Measurements from ENCODE around the gene PRRG2. TPM values are rescaled to one million over a fixed set of nuclear protein-coding genes. Genes with fewer than 3 reads are reported as not detected.

The PRRG2 gene
- total and polyA plus RNA-seq, 9 of the 15 experiments (the other 6 are each of a cell fraction or from before 2014, with no cell fraction given) = 0.06 to 1.1 (median 0.33) TPM

- TF ChIP-seq ETS1 (conservative IDR thresholded peaks at IDR 0.05; ENCODE audit: control insufficient read depth, low read depth, low read length) (peak; percentile 96), KDM4B (IDR thresholded peaks at IDR 0.05; ENCODE audit: borderline replicate concordance in 2 of 2, low read depth in 1 of 2) (peak in 1 of 2 experiments; percentile 100; a peak in 2 of 4 replicates), JUNB (CRISPR knock-in tag; conservative IDR thresholded peaks at IDR 0.05) (no peak), RBBP5 (IDR thresholded peaks at IDR 0.05; ENCODE audit: borderline replicate concordance, insufficient read depth, low read length, poor library complexity, severe bottlenecking) (peak; percentile 81), FOXA3 (CRISPR knock-in tag; conservative IDR thresholded peaks at IDR 0.05 in 1 of 2, IDR thresholded peaks at IDR 0.05 in 1 of 2) (no peak), TEAD2 (tag; IDR thresholded peaks at IDR 0.05) (no peak), MTA2 (IDR thresholded peaks at IDR 0.05; ENCODE audit: low read depth) (no peak), SMARCB1 (IDR thresholded peaks at IDR 0.05; ENCODE audit: insufficient read length, low read depth) (no peak), HDGF (IDR thresholded peaks at IDR 0.05) (no peak), ZEB2 (IDR thresholded peaks at IDR 0.05) (peak; percentile 99), ZBTB5 (IDR thresholded peaks at IDR 0.05) (no peak), MYNN (IDR thresholded peaks at IDR 0.05) (no peak), MYNN (CRISPR knock-in tag; IDR thresholded peaks at IDR 0.05) (no peak), ZKSCAN1 (IDR thresholded peaks at IDR 0.05; ENCODE audit: low read depth, low read length) (peak; percentile 58), EHMT2 (IDR thresholded peaks at IDR 0.05) (no peak), ZNF668 (CRISPR knock-in tag; IDR thresholded peaks at IDR 0.05) (0 out of 2 replicates have a peak, but pooled peaks have one; percentile 51)
- TF ChIP-seq, protein P1, sequence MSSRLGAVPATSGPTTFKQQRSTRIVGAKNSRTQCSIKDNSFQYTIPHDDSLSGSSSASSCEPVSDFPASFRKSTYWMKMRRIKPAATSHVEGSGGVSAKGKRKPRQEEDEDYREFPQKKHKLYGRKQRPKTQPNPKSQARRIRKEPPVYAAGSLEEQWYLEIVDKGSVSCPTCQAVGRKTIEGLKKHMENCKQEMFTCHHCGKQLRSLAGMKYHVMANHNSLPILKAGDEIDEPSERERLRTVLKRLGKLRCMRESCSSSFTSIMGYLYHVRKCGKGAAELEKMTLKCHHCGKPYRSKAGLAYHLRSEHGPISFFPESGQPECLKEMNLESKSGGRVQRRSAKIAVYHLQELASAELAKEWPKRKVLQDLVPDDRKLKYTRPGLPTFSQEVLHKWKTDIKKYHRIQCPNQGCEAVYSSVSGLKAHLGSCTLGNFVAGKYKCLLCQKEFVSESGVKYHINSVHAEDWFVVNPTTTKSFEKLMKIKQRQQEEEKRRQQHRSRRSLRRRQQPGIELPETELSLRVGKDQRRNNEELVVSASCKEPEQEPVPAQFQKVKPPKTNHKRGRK (tag; IDR thresholded peaks at IDR 0.05) = peak; percentile 55; the same call in 1 of the 2 replicates
- TF ChIP-seq, protein P2, sequence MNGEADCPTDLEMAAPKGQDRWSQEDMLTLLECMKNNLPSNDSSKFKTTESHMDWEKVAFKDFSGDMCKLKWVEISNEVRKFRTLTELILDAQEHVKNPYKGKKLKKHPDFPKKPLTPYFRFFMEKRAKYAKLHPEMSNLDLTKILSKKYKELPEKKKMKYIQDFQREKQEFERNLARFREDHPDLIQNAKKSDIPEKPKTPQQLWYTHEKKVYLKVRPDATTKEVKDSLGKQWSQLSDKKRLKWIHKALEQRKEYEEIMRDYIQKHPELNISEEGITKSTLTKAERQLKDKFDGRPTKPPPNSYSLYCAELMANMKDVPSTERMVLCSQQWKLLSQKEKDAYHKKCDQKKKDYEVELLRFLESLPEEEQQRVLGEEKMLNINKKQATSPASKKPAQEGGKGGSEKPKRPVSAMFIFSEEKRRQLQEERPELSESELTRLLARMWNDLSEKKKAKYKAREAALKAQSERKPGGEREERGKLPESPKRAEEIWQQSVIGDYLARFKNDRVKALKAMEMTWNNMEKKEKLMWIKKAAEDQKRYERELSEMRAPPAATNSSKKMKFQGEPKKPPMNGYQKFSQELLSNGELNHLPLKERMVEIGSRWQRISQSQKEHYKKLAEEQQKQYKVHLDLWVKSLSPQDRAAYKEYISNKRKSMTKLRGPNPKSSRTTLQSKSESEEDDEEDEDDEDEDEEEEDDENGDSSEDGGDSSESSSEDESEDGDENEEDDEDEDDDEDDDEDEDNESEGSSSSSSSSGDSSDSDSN (IDR thresholded peaks at IDR 0.05; ENCODE audit: borderline replicate concordance in 1 of 2, low read depth in 2 of 2, low read length in 2 of 2) = peak in 1 of 2 experiments; percentile 92; a peak in 2 of 4 replicates
These were observed 681 bp upstream of the PRRG2 start, which contains the start of gene NOSIP (continued) for GRCh38 chr19:49580264-49581006.
